HEK293 (cell line): ENCODE data around the gene TC2N.
"Not testable (repeated sequence)": the region's sequence is repeated elsewhere in the genome, so short reads cannot be mapped to it uniquely, and the experiment has no call there.

Experiments used
- CTCF ChIA-PET: fragments of 350-600 bp; formaldehyde crosslinking; extraction: SDS; loops from one replicate; lab custom pipeline; 2021; ENCODE audit warnings: antibody characterized with exemption; lab: Yijun Ruan, JAX
- POLR2A ChIA-PET: fragments of 300-600 bp; formaldehyde crosslinking; extraction: SDS; loops from one replicate; lab custom pipeline; 2020; ENCODE audit warnings: antibody characterized with exemption, inconsistent platforms; lab: Yijun Ruan, JAX
- H3K27ac ChIP-seq: fragments of 200-500 bp; sonication (Bioruptor generic); 2 replicates; pipeline ENCODE4 v1.5.1; 2014; ENCODE audit warnings: low read depth, low read length, control low read depth, inconsistent platforms; ENCODE audit errors: extremely low read depth
- H3K36me3 ChIP-seq, 2 experiments: fragments of 200-500 bp in 1 of 2; sonication (Bioruptor generic) in 1 of 2; 1 replicate in 1 of 2; 2 replicates in 1 of 2; pipeline ENCODE4 v1.5.1; 2014 to 2017; ENCODE audit warnings: inconsistent platforms in 2 of 2, low read length in 2 of 2; ENCODE audit not compliant: control insufficient read depth in 2 of 2, insufficient read depth in 1 of 2
- H3K4me1 ChIP-seq: fragments of 200-500 bp; sonication (Bioruptor generic); 2 replicates; pipeline ENCODE4 v1.5.1; 2014; ENCODE audit warnings: mild to moderate bottlenecking, low read length, inconsistent platforms; ENCODE audit not compliant: control insufficient read depth, insufficient read depth
- H3K4me3 ChIP-seq: 2 replicates; pipeline ENCODE4 v1.5.1; 2011; ENCODE audit warnings: low read depth, mild to moderate bottlenecking, control low read depth, low read length, moderate library complexity
- H3K9me3 ChIP-seq: fragments of 200-500 bp; sonication (Bioruptor generic); 2 replicates; pipeline ENCODE4 v1.5.1; 2014; ENCODE audit warnings: low read depth, low read length, inconsistent platforms; ENCODE audit not compliant: control insufficient read depth, insufficient read depth
- AEBP2 ChIP-seq: fragments of 450-650 bp; formaldehyde crosslinking; IDR thresholded peaks from 2 replicates; pipeline ENCODE4 v1.5.1; 2016; ENCODE audit warnings: missing biosample characterization, missing genetic modification characterization, borderline replicate concordance
- GLI2 ChIP-seq: fragments of 450-650 bp; formaldehyde crosslinking; IDR thresholded peaks from 2 replicates; pipeline ENCODE4; 2017; ENCODE audit warnings: missing biosample characterization, missing genetic modification characterization, low read depth, borderline replicate concordance
- REST ChIP-seq: fragments of 450-650 bp; formaldehyde crosslinking; IDR thresholded peaks from 2 replicates; pipeline ENCODE4 v1.5.1; 2016; ENCODE audit warnings: missing biosample characterization, missing genetic modification characterization
- SP3 ChIP-seq: fragments of 450-650 bp; formaldehyde crosslinking; IDR thresholded peaks from 2 replicates; pipeline ENCODE4 v1.5.1; 2016; ENCODE audit warnings: missing biosample characterization, missing genetic modification characterization
- ZBTB11 ChIP-seq: fragments of 450-650 bp; formaldehyde crosslinking; conservative IDR thresholded peaks from 2 replicates; pipeline ENCODE4 v1.5.1; 2016; ENCODE audit warnings: low read depth, missing biosample characterization, missing genetic modification characterization
- ZBTB8A ChIP-seq: fragments of 450-650 bp; formaldehyde crosslinking; IDR thresholded peaks from 2 replicates; pipeline ENCODE4 v1.5.1; 2016; ENCODE audit warnings: missing biosample characterization, missing genetic modification characterization
- ZFP37 ChIP-seq: fragments of 450-650 bp; formaldehyde crosslinking; IDR thresholded peaks from 2 replicates; pipeline ENCODE4 v1.5.1; 2016; ENCODE audit warnings: missing biosample characterization, missing genetic modification characterization
- ZNF140 ChIP-seq: fragments of 450-650 bp; formaldehyde crosslinking; IDR thresholded peaks from 2 replicates; pipeline ENCODE4 v1.5.1; 2016; ENCODE audit warnings: missing biosample characterization, missing genetic modification characterization
- ZNF202 ChIP-seq: fragments of 450-650 bp; formaldehyde crosslinking; IDR thresholded peaks from 2 replicates; pipeline ENCODE4 v1.5.1; 2016; ENCODE audit warnings: missing biosample characterization, missing genetic modification characterization, borderline replicate concordance
- ZNF221 ChIP-seq: fragments of 450-650 bp; formaldehyde crosslinking; IDR thresholded peaks from 2 replicates; pipeline ENCODE4 v1.5.1; 2017; ENCODE audit warnings: missing biosample characterization, missing genetic modification characterization, borderline replicate concordance
- ZNF292 ChIP-seq: fragments of 450-650 bp; formaldehyde crosslinking; IDR thresholded peaks from 2 replicates; pipeline ENCODE4 v1.5.1; 2016; ENCODE audit warnings: low read depth, missing biosample characterization, missing genetic modification characterization, borderline replicate concordance
- ZNF341 ChIP-seq: fragments of 450-650 bp; formaldehyde crosslinking; IDR thresholded peaks from 2 replicates; pipeline ENCODE4; 2016; ENCODE audit warnings: low read depth, missing biosample characterization, missing genetic modification characterization
- ZNF354C ChIP-seq: fragments of 450-650 bp; formaldehyde crosslinking; IDR thresholded peaks from 2 replicates; pipeline ENCODE4 v1.5.1; 2016; ENCODE audit warnings: missing biosample characterization, missing genetic modification characterization, low read depth, borderline replicate concordance
- ZNF394 ChIP-seq: fragments of 450-650 bp; formaldehyde crosslinking; IDR thresholded peaks from 2 replicates; pipeline ENCODE4 v1.5.1; 2016; ENCODE audit warnings: missing biosample characterization, missing genetic modification characterization, mild to moderate bottlenecking, moderate library complexity, borderline replicate concordance
- ZNF426 ChIP-seq: fragments of 450-650 bp; formaldehyde crosslinking; IDR thresholded peaks from 2 replicates; pipeline ENCODE4 v1.5.1; 2017; ENCODE audit warnings: missing biosample characterization, missing genetic modification characterization, mild to moderate bottlenecking, inconsistent platforms, moderate library complexity
- ZNF501 ChIP-seq: fragments of 450-650 bp; formaldehyde crosslinking; IDR thresholded peaks from 2 replicates; pipeline ENCODE4 v1.5.1; 2016; ENCODE audit warnings: missing biosample characterization, missing genetic modification characterization
- ZNF510 ChIP-seq: fragments of 450-650 bp; formaldehyde crosslinking; IDR thresholded peaks from 2 replicates; pipeline ENCODE4 v1.5.1; 2018; ENCODE audit warnings: mild to moderate bottlenecking, missing genetic modification characterization, missing biosample characterization; ENCODE audit not compliant: insufficient replicate concordance
- ZNF518A ChIP-seq: fragments of 450-650 bp; formaldehyde crosslinking; conservative IDR thresholded peaks from 2 replicates; pipeline ENCODE4 v1.5.1; 2016; ENCODE audit warnings: low read depth, missing biosample characterization, missing genetic modification characterization
- ZNF555 ChIP-seq: fragments of 450-650 bp; formaldehyde crosslinking; conservative IDR thresholded peaks from 2 replicates; pipeline ENCODE4 v1.5.1; 2017; ENCODE audit warnings: missing biosample characterization, mild to moderate bottlenecking, missing genetic modification characterization, inconsistent platforms
- ZNF558 ChIP-seq: fragments of 450-650 bp; formaldehyde crosslinking; IDR thresholded peaks from 2 replicates; pipeline ENCODE4 v1.5.1; 2016; ENCODE audit warnings: missing biosample characterization, missing genetic modification characterization
- ZNF560 ChIP-seq: fragments of 450-650 bp; formaldehyde crosslinking; IDR thresholded peaks from 2 replicates; pipeline ENCODE4 v1.5.1; 2017; ENCODE audit warnings: missing biosample characterization, missing genetic modification characterization, borderline replicate concordance
- ZNF629 ChIP-seq: fragments of 450-650 bp; formaldehyde crosslinking; IDR thresholded peaks from 2 replicates; pipeline ENCODE4 v1.5.1; 2017; ENCODE audit warnings: missing biosample characterization, missing genetic modification characterization
- ZNF664 ChIP-seq: fragments of 450-650 bp; formaldehyde crosslinking; IDR thresholded peaks from 2 replicates; pipeline ENCODE4 v1.5.1; 2016; ENCODE audit warnings: missing biosample characterization, missing genetic modification characterization

The TC2N gene

GRCh38 chr14:91845056-91845455 is 22.3 kb downstream of the TC2N start:
- POLR2A ChIA-PET, H3K27ac ChIP-seq, H3K4me1 ChIP-seq, H3K36me3 ChIP-seq, CTCF ChIA-PET, H3K9me3 ChIP-seq, H3K4me3 ChIP-seq: not testable (repeated sequence)
- TF ChIP-seq ZNF221 (tag by site-specific recombination) (peak; percentile 47; the same call in 1 of the 2 replicates), GLI2 (peak; percentile 12; the same call in 1 of the 2 replicates), ZNF354C (0 out of 2 replicates have a peak, but pooled peaks have one; percentile 57), ZNF501 (tag by site-specific recombination) (0 out of 2 replicates have a peak, but pooled peaks have one; percentile 37), SP3 (peak; percentile 16; the same call in 1 of the 2 replicates), ZBTB8A (tag by site-specific recombination) (peak; percentile 70; the same call in 1 of the 2 replicates), ZNF202 (tag by site-specific recombination) (0 out of 2 replicates have a peak, but pooled peaks have one; percentile 52), ZNF558 (tag by site-specific recombination) (peak; percentile 73), AEBP2 (tag by site-specific recombination) (peak; percentile 44; the same call in 1 of the 2 replicates), ZNF518A (peak; percentile 88), ZNF292 (tag by site-specific recombination) (0 out of 2 replicates have a peak, but pooled peaks have one; percentile 24), ZNF664 (peak; percentile 53; the same call in 1 of the 2 replicates), ZNF560 (tag by site-specific recombination) (peak; percentile 78), ZNF426 (tag by site-specific recombination) (peak; percentile 86), ZNF510 (tag by site-specific recombination) (peak; percentile 69), ZNF341 (tag by site-specific recombination) (peak; percentile 13; the same call in 1 of the 2 replicates), REST (tag by site-specific recombination) (peak; percentile 74), ZFP37 (tag by site-specific recombination) (0 out of 2 replicates have a peak, but pooled peaks have one; percentile 57), ZNF629 (peak; percentile 48), ZNF555 (tag by site-specific recombination) (peak; percentile 85), ZNF394 (tag by site-specific recombination) (peak; percentile 95), ZBTB11 (tag by site-specific recombination) (peak; percentile 80), ZNF140 (peak; percentile 92; the same call in 1 of the 2 replicates)
